ENCODE results near the gene WDR27. TPM values are rescaled to one million over a fixed set of nuclear protein-coding genes. Genes with fewer than 3 reads are reported as not detected.
"Not testable (repeated sequence)": the region's sequence is repeated elsewhere in the genome, so short reads cannot be mapped to it uniquely, and the experiment has no call there.

WDR27 gene
- total RNA-seq, 3 donors from 2014 or later = 21.3 to 68.6 (median 56.4) TPM

DNA sequence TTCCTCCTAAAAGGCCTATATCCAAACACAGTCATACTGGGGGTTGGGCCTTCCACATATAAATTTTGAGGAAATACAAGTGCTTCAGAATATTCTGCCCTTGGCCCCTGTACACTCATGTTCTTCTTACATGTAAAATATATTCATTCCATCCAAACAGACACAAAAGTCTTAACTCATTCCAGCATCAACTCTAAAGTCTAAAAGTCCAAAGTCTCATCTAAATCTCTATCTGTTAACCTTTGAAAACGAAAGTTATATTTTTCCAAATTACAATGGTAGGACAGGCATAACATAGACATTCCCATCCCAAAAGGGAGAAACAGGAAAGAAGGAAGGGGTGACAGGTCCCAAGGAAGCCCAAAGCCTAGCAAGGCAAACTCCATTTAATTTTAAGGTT is 232.8 kb downstream of the WDR27 start:
- Histone ChIP-seq H3K27ac (no peak overlapping the region), H3K4me1 (no peaks in the 10 kb centered on the region), H3K36me3 (no peaks in the 10 kb centered on the region), H3K27me3 (no peaks in the 10 kb centered on the region), H3K9me3 (peaks cover 19 to 23% of the 10 kb centered on the region in 2 donors), H3K4me3 (no peak overlapping the region)
- TF ChIP-seq, protein P1, sequence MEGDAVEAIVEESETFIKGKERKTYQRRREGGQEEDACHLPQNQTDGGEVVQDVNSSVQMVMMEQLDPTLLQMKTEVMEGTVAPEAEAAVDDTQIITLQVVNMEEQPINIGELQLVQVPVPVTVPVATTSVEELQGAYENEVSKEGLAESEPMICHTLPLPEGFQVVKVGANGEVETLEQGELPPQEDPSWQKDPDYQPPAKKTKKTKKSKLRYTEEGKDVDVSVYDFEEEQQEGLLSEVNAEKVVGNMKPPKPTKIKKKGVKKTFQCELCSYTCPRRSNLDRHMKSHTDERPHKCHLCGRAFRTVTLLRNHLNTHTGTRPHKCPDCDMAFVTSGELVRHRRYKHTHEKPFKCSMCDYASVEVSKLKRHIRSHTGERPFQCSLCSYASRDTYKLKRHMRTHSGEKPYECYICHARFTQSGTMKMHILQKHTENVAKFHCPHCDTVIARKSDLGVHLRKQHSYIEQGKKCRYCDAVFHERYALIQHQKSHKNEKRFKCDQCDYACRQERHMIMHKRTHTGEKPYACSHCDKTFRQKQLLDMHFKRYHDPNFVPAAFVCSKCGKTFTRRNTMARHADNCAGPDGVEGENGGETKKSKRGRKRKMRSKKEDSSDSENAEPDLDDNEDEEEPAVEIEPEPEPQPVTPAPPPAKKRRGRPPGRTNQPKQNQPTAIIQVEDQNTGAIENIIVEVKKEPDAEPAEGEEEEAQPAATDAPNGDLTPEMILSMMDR (IDR thresholded peaks at IDR 0.05) = no peak
- DNase-seq (ENCODE audit: low spot score in 2 of 2) = no peak
- intact Hi-C loops (cut with DNase I; ENCODE audit: low total_unique reads) = no loop called here

DNA sequence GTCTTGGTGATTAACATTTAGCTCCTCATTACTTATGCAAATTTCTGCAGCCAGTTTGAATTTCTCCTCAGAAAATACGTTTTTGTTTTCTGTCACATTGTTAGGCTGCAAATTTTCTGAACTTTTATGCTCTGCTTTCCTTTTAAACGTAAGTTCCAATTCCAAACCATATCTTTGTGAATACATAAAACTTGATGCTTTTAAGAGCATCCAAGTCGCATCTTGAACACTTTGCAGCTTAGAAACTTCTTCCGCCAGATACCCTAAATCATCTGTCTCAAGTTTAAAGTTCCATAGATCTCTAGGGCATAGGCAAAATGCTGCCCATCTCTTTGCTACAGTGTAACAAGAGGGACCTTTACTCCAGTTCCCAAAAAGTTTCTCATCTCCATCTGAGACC is 234.1 kb downstream of the WDR27 start:
- intact Hi-C loops (cut with DNase I; ENCODE audit: low total_unique reads); DNase-seq (ENCODE audit: low spot score in 2 of 2); H3K27ac ChIP-seq; H3K4me1 ChIP-seq; H3K4me3 ChIP-seq; H3K36me3 ChIP-seq; H3K27me3 ChIP-seq: not testable (repeated sequence)
- peaks cover 17 to 19% of the 10 kb centered on the region in 2 donors for H3K9me3 ChIP-seq

DNA sequence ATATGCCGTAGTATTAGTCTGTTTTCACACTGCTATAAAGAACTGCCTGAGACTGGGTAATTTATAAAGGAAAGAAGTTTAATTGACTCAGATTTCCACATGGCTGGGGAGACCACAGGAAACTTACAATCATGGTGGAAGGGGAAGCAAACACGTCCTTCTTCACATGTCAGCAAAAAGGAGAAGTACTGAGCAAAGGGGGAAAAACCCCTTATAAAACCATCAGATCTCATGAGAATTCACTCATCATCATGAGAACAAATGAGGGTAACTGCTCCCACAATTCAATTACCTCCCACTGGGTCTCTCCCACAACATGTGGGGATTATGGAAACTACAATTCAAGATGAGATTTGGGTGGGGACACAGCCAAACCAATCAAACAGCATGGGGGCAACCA is 235.6 kb downstream of the WDR27 start:
- H3K36me3 ChIP-seq; intact Hi-C loops (cut with DNase I; ENCODE audit: low total_unique reads); H3K27me3 ChIP-seq; DNase-seq (ENCODE audit: low spot score in 2 of 2); H3K4me3 ChIP-seq; H3K27ac ChIP-seq; H3K4me1 ChIP-seq: not testable (repeated sequence)
- peaks cover 17 to 19% of the 10 kb centered on the region in 2 donors for H3K9me3 ChIP-seq

DNA sequence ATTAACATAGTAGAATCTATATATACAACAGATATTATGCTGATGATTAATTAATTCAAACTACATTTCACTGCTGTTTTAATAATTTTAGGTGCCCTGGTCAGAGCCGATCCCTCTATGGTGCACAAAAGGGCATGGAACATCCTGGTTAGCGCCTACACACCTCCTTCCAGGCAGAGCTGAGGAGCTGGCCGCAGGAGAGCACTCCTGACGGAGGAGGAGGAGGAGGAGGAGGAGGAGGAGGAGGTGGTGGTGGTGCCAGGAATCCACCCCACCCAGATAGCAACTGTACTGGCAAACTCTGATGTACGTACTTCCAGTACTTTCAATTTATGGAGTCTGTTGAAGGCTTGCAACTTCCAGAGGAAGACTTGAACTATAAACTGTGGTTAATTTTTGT is 244.1 kb downstream of the WDR27 start:
- no peak for DNase-seq (ENCODE audit: low spot score in 2 of 2)
- no peaks in the 10 kb centered on the region for H3K36me3 ChIP-seq
- intact Hi-C loops (cut with DNase I; ENCODE audit: low total_unique reads) = loop anchor here (2.0 kb wide), 1 partner anchor 19 kb away; no protein-coding TSS in a partner anchor
- H3K9me3 ChIP-seq = peaks cover 5 to 13% of the 10 kb centered on the region in 2 donors
- no peak overlapping the region for H3K4me3 ChIP-seq
- TF ChIP-seq POLR2AphosphoS5 (IDR thresholded peaks at IDR 0.05) (no peak), POLR2A (IDR thresholded peaks at IDR 0.05) (no peak)
- TF ChIP-seq, protein P1 (IDR thresholded peaks at IDR 0.05) = no peak
- H3K27ac ChIP-seq = no peak overlapping the region
- H3K4me1 ChIP-seq = no peaks in the 10 kb centered on the region
- no peaks in the 10 kb centered on the region for H3K27me3 ChIP-seq

DNA sequence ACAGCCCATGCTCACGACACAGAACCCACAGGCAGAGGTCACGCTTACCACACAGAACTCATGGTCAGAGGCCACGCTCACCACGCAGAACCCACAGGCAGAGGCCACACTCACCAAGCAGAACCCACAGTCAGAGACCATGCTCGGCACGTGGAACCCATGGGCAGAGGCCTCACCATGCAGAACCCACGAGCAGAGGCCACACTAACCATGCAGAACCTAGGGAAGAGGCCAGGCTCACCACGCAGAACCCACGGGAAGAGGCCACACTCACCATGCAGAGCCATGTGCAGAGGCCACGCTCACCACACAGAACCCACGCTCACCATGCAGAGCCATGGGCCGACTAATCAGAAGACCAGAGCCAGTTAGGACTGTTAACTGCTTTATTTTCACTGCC is 245.0 kb downstream of the WDR27 start:
- no peak for DNase-seq (ENCODE audit: low spot score in 2 of 2)
- Histone ChIP-seq H3K27ac (no peak overlapping the region), H3K9me3 (peaks cover 5 to 13% of the 10 kb centered on the region in 2 donors), H3K4me1 (no peaks in the 10 kb centered on the region), H3K36me3 (no peaks in the 10 kb centered on the region), H3K4me3 (no peak overlapping the region), H3K27me3 (no peaks in the 10 kb centered on the region)
- intact Hi-C loops (cut with DNase I; ENCODE audit: low total_unique reads) = loop anchor here (2.0 kb wide), 1 partner anchor 20 kb away; no protein-coding TSS in a partner anchor
- no peak for TF ChIP-seq POLR2A (IDR thresholded peaks at IDR 0.05)
- TF ChIP-seq POLR2AphosphoS5 (IDR thresholded peaks at IDR 0.05) = no peak
- TF ChIP-seq, protein P1 (IDR thresholded peaks at IDR 0.05) = no peak

DNA sequence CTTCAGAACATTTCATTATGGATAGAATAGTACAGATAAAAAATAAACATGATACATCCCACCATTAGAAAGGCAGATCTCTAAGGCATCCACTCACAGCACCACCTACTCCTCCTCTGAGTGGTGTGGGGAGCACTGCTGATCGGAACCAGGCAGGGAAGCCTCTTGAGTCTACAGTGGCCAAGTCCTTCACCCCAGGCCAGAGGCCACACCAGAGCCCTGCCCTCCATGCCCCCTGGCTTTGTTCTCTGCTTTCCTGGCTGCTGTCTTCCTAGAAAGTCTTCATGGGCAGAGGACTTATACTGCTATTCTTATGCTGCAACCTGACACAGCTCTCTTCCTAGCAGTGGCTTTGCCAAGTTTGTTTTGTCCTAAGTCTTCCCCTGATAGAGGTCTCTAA is 246.4 kb downstream of the WDR27 start:
- Histone ChIP-seq H3K4me3 (no peak overlapping the region), H3K9me3 (peaks cover 1 to 10% of the 10 kb centered on the region in 2 donors), H3K27ac (peak overlapping the region; percentile 82 to 96), H3K27me3 (no peaks in the 10 kb centered on the region), H3K36me3 (no peaks in the 10 kb centered on the region), H3K4me1 (no peaks in the 10 kb centered on the region)
- TF ChIP-seq POLR2AphosphoS5 (IDR thresholded peaks at IDR 0.05) = no peak
- TF ChIP-seq, protein P1 (IDR thresholded peaks at IDR 0.05) = no peak
- TF ChIP-seq POLR2A (IDR thresholded peaks at IDR 0.05) = no peak
- no peak for DNase-seq (ENCODE audit: low spot score in 2 of 2)
- intact Hi-C loops (cut with DNase I; ENCODE audit: low total_unique reads) = no loop called here

Data from breast epithelium (tissue), 4 donors.